HepG2 (cell line): ENCODE data around the gene STAP1. TPM values are rescaled to one million over a fixed set of nuclear protein-coding genes. Genes with fewer than 3 reads are reported as not detected.

Experiments
- ATAC-seq: fragments of 200-7000 bp; cut with Tn5 transposase; 3 replicates; pipeline ENCODE4 v1.9.1; 2020; ENCODE audit warnings: mild to moderate bottlenecking, moderate library complexity
- BruUV-seq: library from RNA; stranded (reverse); fragments of 400-500 nt; replicated peaks from 2 replicates; lab custom pipeline; 2021; lab: Mats Ljungman, UMichigan
- CTCF ChIA-PET: fragments of 300-600 bp; formaldehyde crosslinking; extraction: SDS; loops from one replicate; lab custom pipeline; 2021; ENCODE audit warnings: low total read pairs, inconsistent platforms, low intra/inter-chr PET ratio; lab: Yijun Ruan, JAX
- POLR2A ChIA-PET: fragments of 350-600 bp; sonication (Branson Sonifier 250); formaldehyde crosslinking; loops from one replicate; lab custom pipeline; 2020; ENCODE audit warnings: antibody characterized with exemption, inconsistent platforms; lab: Yijun Ruan, JAX
- DNase-seq: peaks from one replicate; pipeline ENCODE4 v3.0.0-alpha.2; 2015; ENCODE audit warnings: low spot score
- FAIRE-seq: peaks from 3 replicates; lab custom pipeline; 2011; peaks lifted over from hg19 to GRCh38; lab: Jason Lieb, UNC
- H2AFZ ChIP-seq: one replicate; pipeline ENCODE4 v1.6.1; 2011; ENCODE audit warnings: low read length, inconsistent platforms
- H3K27ac ChIP-seq: fragments of 300-600 bp; 3 replicates; pipeline ENCODE4 v1.8.0; 2011; ENCODE audit warnings: mixed run types, mild to moderate bottlenecking, mixed read lengths, low read length, inconsistent platforms; ENCODE audit not compliant: insufficient read depth; ENCODE audit errors: extremely low read length
- H3K27me3 ChIP-seq, 2 experiments: fragments of 200-600 bp in 1 of 2; 2 replicates in 1 of 2; 3 replicates in 1 of 2; pipeline versions ENCODE4 v1.6.0 to v1.8.0; 2011; ENCODE audit warnings: low read length in 2 of 2, mild to moderate bottlenecking in 2 of 2, moderate library complexity in 2 of 2, inconsistent platforms in 1 of 2; ENCODE audit not compliant: insufficient read depth in 2 of 2, control insufficient read depth in 1 of 2
- H3K36me3 ChIP-seq, 2 experiments: fragments of 200-600 bp in 1 of 2; replicated peaks in 1 of 2; 2 replicates in 1 of 2; 3 replicates in 1 of 2; pipeline versions ENCODE4 v1.5.1 to v1.8.0; 2011; ENCODE audit warnings: low read length in 2 of 2, inconsistent platforms in 1 of 2; ENCODE audit not compliant: insufficient read depth in 2 of 2, control insufficient read depth in 1 of 2
- H3K4me1 ChIP-seq: 2 replicates; pipeline ENCODE4 v1.5.1; 2012; ENCODE audit warnings: low read length, inconsistent platforms; ENCODE audit not compliant: insufficient read depth
- H3K4me2 ChIP-seq: 2 replicates; pipeline ENCODE4 v1.6.0; 2011; ENCODE audit warnings: low read depth, low read length, inconsistent platforms
- H3K4me3 ChIP-seq, 3 experiments: fragments of 200-600 bp in 1 of 3; sonication (generic), shearing (Covaris generic) in 1 of 3; replicated peaks in 1 of 3; 2 replicates each; pipeline ENCODE4 v1.5.1; 2011 to 2016; ENCODE audit warnings: low read length in 3 of 3, inconsistent platforms in 2 of 3, low read depth in 2 of 3, mild to moderate bottlenecking in 2 of 3, control low read depth in 1 of 3, mixed read lengths in 1 of 3; ENCODE audit not compliant: insufficient read depth in 1 of 3
- H3K79me2 ChIP-seq: one replicate; pipeline ENCODE4 v1.6.1; 2011; ENCODE audit warnings: low read length, inconsistent platforms; ENCODE audit not compliant: insufficient read depth
- H3K9ac ChIP-seq: 2 replicates; pipeline ENCODE4 v1.6.0; 2011; ENCODE audit warnings: mild to moderate bottlenecking, low read depth, low read length, inconsistent platforms; ENCODE audit not compliant: insufficient read depth
- H3K9me3 ChIP-seq: 2 replicates; pipeline ENCODE4 v1.5.1; 2012; ENCODE audit warnings: mild to moderate bottlenecking, low read length
- H4K20me1 ChIP-seq: 2 replicates; pipeline ENCODE4 v1.6.0; 2011; ENCODE audit warnings: inconsistent platforms, mild to moderate bottlenecking, low read length, moderate library complexity; ENCODE audit not compliant: insufficient read depth
- SP1 ChIP-seq, 2 experiments: fragments of 450-650 bp in 1 of 2; sonication (generic) in 1 of 2; formaldehyde crosslinking in 1 of 2; IDR thresholded peaks; 2 replicates each; pipeline versions ENCODE4 v1.4.0 to v1.6.1; 2016 to 2020; ENCODE audit warnings: missing genetic modification reagents in 1 of 2
- SYNCRIP ChIP-seq: fragments of 200-400 bp; formaldehyde crosslinking; IDR thresholded peaks from 2 replicates; pipeline ENCODE4 v1.6.1; 2018; ENCODE audit warnings: mild to moderate bottlenecking, low read depth, low read length; ENCODE audit not compliant: insufficient read depth
- ZNF407 ChIP-seq: sonication (generic); formaldehyde crosslinking; IDR thresholded peaks from one replicate; pipeline ENCODE4 v1.5.1; 2020; ENCODE audit warnings: mild to moderate bottlenecking, missing genetic modification reagents; ENCODE audit errors: not compliant biosample characterization
- ZNF513 ChIP-seq: sonication (generic); formaldehyde crosslinking; conservative IDR thresholded peaks from 2 replicates; pipeline ENCODE4 v1.5.0; 2020; ENCODE audit warnings: missing genetic modification reagents
- in situ Hi-C: cut with HindIII; loops from 2 replicates; pipeline ENCODE4 v1.10.0; 2017; ENCODE audit warnings: low pct_unique_long_range_greater_than_20kb; ENCODE audit not compliant: extremely low pct_ligation_motif_present
- intact Hi-C: fragments of 100-400 bp; cut with micrococcal nuclease; formaldehyde crosslinking; loops from one replicate; pipeline ENCODE4 v1.10.0; 2022; ENCODE audit not compliant: unreplicated experiment
- polyA plus RNA-seq, 8 experiments: library from polyadenylated mRNA; depleted of rRNA in 3 of 8; stranded (reverse) in 7 of 8; unstranded in 1 of 8; fragments of >200 nt; fragmentation: Illumina TruSeq in 4 of 8; extraction: Trizol in 4 of 8; gene quantifications; 2 replicates each; pipeline versions ENCODE4 v1.2.1 to v1.2.3, GENCODE V29; 2011 to 2016; ENCODE audit warnings: low read depth in 4 of 8, missing spikeins in 1 of 8, mixed read lengths in 1 of 8; ENCODE audit not compliant: insufficient read depth in 1 of 8
- total RNA-seq, 5 experiments: library from RNA; depleted of rRNA; stranded (reverse); fragments of >200 nt; fragmentation: Illumina TruSeq; extraction: Trizol; gene quantifications; 2 replicates each; pipeline ENCODE4 v1.2.3, GENCODE V29; 2016; ENCODE audit warnings: low read depth in 1 of 5

Gene STAP1
- total and polyA plus RNA-seq, 2 of the 13 experiments (the other 11 are each of a cell fraction or from before 2014, with no cell fraction given): not detected

- no peaks in the 10 kb centered on the region for H3K79me2 ChIP-seq
- DNase-seq: no peak
- ChIA-PET CTCF (no interaction called here), POLR2A (no interaction called here)
- no peaks in the 10 kb centered on the region for H4K20me1 ChIP-seq
- in situ Hi-C loops (no loop called here), intact Hi-C loops (no loop called here)
- TF ChIP-seq ZNF407 (CRISPR knock-in tag): no peak
- TF ChIP-seq SP1 (IDR thresholded peaks at IDR 0.05): no peak
- no peak for TF ChIP-seq SP1 (CRISPR knock-in tag; IDR thresholded peaks at IDR 0.05)
- no peak for TF ChIP-seq SYNCRIP
- no peak for TF ChIP-seq ZNF513
- H2AFZ ChIP-seq: no peak overlapping the region
- no peak for ATAC-seq
- no peak overlapping the region for H3K27ac ChIP-seq
- no peak overlapping the region for H3K4me3 ChIP-seq
- no peak overlapping the region for H3K9ac ChIP-seq
- no peaks in the 10 kb centered on the region for H3K27me3 ChIP-seq
- no peak overlapping the region for H3K4me2 ChIP-seq
- no peaks in the 10 kb centered on the region for H3K9me3 ChIP-seq
- no peaks in the 10 kb centered on the region for H3K36me3 ChIP-seq
- BruUV-seq: no TSS peak
- FAIRE-seq: no peak
- no peaks in the 10 kb centered on the region for H3K4me1 ChIP-seq
Measured at GRCh38 chr4:67584496-67584895, 26.0 kb downstream of the STAP1 start.
